Cerebellar cortex (tissue), 1 donor: Measurements from ENCODE around the gene ATP11B.

Experiments used
- DNase-seq: peaks from one replicate; pipeline ENCODE4 v3.0.0-alpha.2; 2015; ENCODE audit warnings: low spot score

Gene ATP11B

DNA sequence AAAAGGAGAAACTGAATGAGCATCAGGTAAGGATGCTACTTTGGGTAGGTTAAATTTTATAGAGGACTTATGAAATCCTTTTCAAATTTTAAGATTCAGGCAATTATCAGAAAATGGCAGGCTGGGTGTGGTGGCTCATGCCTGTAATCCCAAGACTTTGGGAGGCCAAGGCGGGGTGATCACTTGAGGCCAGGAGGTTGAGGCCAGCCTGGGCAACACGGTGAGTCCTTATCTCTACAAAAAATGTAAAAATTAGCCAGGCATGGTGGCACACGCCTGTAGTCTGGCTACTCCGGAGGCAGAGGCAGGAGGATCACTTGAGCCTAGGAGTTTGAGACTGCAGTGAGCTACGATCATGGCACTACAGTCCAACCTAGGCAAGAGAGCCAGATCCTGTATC, 163.9 kb downstream of the ATP11B start:
- no peak for DNase-seq

DNA sequence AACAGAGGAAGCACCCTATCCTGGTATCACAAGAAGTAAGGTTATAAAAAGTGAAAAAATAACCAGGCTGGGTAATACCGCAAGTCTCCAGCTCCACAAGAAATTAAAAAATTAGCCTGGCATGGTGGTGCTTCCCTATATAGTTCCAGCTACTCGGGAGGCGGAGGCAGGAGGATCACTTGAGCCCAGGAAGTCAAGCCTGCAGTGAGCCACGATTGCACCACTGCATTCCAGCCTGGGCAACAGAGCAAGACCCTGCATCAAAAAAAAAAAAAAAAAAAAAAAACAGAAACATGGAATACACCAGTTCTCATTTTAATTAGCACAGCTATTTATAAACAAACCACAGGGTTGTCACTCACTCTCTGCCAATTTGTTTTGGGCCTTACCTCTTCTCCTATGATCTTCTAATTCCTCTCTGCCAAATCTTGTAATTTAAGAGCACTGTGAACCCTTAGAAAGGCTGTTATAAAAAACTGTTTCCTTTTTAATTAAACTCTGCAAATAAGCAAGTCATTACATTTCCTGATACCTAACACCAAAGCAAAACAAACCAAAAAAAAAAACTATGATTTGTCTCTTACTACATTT, 164.5 kb downstream of the ATP11B start:
- DNase-seq: no peak

DNA sequence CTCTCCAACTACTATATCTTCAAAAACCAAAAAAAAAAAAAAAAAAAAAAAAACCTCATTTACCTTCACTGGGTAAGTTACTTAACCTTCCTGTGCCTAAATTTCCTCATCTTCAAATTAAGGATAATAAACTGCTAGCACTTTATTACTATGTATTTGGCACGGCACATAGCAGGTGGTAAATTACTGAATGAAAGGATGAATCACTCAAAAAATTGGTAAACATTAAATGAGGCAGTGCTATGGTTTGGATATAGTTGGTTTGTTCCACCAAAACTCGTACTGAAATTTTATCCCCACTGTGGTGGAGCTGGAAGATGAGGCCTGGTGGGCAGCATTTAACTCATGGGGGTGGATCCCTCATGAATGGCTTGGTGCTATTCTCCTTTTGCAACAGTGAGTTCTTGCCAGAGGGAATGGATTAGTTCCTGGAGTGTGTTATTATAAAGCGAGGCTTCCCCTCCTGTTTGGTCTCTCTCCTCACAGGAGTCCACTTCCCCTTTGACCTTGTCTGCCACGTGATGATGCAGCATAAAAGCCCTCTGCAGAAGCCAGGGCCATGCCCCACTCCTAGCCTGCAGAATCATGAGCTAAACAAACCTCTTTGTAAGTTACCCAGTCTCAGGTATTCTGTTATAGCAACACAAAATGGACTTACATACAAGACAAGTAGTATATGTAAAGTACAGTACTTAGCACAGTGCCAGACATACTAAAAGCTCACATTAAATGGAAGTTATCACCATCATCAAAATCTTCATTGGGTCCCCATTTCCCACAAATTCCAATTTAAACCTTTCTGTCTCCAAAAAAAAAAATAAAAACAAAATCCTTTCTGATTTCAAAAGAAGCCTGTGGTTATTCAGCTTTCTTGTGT, 166.4 kb downstream of the ATP11B start:
- no peak for DNase-seq

DNA sequence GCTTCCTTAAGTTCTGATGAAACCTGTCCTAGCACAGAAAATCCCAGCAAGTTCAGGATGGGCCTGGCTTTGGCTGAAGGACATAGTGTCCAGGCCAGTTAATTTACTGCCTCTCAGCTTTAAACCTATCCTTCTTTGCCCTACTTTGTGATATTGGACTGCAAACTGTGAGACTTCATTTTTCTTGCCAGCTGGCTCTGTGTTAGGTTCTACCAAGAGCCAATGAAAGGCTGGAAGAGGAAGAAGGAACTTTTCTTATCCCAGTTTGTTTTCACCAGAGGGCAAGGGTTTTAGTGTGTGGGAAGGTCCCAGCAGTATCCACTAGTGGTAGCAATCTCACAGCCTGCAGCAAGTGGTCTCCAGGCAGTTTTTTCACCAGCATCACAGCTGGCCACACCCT, 168.9 kb downstream of the ATP11B start:
- DNase-seq: peak; percentile 53

DNA sequence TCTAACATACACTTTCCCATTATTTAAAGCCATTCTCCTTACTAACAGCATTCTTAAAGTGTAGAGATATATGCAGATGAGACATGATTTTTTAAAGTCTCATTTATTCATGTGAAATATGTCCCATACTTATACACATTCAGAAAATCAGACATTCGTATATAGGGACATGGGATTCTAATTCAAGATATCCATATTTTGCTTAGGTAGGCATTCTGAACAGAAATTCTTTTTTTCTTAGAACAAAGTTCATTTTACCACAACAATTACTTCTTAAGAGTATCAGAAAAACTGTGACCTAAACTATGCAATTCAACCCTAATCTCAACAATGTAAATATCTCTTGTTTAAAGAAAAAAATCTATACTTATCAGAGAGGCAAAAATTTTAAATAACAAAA, 170.9 kb downstream of the ATP11B start:
- no peak for DNase-seq

DNA sequence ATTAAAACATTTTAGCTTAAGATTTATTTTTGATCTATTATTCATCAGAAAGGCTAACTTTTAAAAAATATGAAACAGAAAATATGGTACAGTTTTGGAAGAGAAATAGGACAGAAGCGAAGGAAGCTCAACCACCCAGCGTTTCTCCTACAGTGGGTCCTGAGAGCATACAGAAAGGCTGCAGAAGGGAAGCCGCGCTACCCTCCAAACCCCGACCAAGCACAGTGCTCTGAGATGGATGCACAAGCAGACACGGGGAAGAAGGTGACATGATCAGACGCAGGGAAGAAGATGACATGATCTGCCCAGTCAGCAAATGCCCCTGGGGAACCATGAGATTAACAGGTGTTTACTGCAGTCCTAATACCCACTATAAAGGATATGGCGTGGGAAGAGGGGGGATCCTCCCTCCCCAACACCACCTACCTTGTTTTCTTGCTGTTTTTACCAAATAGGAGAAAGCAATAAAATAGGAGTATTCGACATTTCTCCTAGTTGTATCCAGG, 172.6 kb downstream of the ATP11B start:
- no peak for DNase-seq

DNA sequence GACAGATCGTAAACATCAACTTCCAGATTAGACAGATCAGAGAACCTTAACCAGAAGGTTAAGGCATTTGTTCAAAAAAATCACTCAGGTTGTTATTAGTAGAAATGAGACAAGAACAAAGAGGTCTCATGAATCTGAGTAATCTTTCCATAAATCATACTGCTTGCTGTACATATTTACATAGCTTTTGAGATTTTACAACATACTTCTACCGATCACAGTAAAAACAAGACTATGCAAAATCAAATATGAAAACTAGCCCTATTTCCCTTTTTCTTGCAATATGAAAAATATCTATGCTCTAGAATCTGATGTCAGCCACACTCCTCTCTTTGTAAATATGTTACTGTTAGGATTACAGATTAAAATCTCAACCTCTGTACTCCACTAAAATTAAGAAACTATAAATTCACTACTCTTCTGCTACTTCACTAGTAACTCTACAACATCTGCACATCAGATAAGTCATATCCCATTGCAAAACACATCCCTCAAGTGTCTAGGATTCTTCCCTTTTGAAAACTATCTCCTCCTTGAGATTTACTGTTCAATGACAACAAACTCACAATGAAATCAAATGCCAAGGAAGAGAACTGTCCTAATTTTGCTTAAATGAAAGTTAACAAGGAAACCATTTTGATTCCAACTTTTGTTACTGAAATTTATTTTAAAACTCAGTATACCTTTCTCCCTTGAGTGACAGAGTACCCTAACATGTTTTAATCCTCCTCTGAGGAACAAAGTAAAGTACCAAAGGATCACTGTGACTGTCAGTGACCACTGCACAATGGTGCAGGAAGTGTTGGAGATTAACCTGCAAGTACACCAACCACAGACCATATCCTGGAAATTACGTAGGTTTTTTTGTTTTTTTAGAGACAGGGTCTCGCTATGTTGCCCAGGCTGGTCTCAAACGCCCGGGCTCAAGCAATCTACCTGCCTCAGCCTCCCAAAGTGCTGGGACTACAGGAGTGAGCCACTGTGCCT, 174.2 kb downstream of the ATP11B start:
- no peak for DNase-seq

DNA sequence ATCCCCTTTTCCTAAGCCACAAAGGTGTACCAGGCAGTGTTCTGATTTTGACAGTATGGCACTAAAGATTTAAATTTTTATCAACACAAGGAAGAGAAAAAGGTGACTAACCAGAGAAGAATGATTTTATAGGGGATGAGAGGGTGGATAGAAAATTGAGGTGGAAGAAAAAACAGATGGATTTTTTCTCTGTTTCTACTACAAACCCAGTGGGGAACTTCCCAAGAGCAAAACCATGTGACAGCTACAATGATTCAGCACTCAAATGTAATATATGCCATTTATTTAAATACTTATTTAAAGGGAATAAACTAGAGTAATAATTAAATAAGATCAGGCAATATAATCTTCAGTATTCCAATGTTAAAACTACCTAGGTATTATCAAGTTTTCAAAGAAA, 176.0 kb downstream of the ATP11B start:
- DNase-seq: no peak

DNA sequence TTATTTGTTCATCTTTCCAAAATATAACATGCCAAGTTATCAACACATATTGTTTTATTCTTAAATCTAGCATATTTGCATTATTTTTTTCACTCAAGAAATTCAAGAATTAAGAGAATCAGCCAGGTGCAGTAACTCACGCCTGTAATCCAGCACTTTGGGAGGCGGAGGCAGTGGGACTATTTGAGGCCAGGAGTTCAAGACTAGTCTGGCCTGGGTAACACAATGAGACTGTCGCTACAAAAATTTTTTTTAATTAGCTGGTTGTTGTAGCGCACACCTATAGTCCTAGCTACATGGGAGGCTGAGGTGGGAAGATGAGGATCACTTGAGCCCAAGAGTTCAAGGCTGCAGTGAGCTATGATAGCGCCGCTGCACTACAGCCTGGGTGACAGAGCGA, 176.5 kb downstream of the ATP11B start:
- no peak for DNase-seq

DNA sequence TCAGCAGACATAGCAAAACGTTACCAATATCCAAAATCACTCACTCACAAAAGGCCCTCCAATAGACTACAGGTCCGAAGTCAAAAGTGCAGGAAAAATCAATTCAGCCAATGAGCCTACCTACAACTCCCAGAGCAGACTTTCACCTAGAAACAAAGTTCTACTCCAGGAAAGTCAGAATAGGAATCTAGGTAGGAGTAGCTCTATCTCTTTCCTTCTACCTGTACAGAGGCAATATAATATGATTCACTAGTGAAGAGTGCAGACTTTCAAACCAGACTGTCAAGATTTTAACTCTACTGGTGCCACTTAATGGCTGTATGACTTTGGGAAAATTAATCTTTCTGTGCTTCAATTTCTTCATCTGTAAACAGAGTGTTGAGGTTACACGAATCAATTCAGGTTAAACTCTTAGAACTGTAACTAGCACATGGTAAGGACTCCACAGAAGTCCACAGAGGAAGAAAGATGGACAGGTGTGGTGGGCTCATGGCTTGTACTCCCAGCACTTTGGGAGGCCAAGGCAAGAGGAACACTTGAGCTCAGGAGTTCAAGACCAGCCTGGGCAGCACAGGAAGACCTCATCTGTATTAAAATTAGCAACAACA, 177.6 kb downstream of the ATP11B start:
- no peak for DNase-seq
